MM.1S (cell line): Measurements from ENCODE around the gene ARHGAP1.

Experiments used
- DNase-seq: peaks from one replicate; pipeline ENCODE4 v3.0.0-alpha.2; 2015
- H2AFZ ChIP-seq: fragments of 300-600 bp; sonication (generic); 2 replicates; pipeline ENCODE4 v1.6.0; 2016; ENCODE audit warnings: antibody characterized with exemption, low read length
- H3F3A ChIP-seq: fragments of 300-600 bp; sonication (generic); 2 replicates; pipeline ENCODE4 v1.6.1; 2016; ENCODE audit warnings: mild to moderate bottlenecking, antibody characterized with exemption, low read length, moderate library complexity, mixed read lengths; ENCODE audit not compliant: insufficient read depth
- H3K27ac ChIP-seq: fragments of 300-600 bp; sonication (generic); 2 replicates; pipeline ENCODE4 v1.5.1; 2016; ENCODE audit warnings: mild to moderate bottlenecking, low read length
- H3K27me3 ChIP-seq: fragments of 300-600 bp; sonication (generic); replicated peaks from 2 replicates; pipeline ENCODE4 v1.6.0; 2016; ENCODE audit warnings: low read length; ENCODE audit not compliant: insufficient read depth
- H3K36me3 ChIP-seq: fragments of 300-600 bp; sonication (generic); replicated peaks from 2 replicates; pipeline ENCODE4 v1.6.1; 2016; ENCODE audit warnings: mild to moderate bottlenecking, low read length, mixed read lengths; ENCODE audit not compliant: insufficient read depth
- H3K4me1 ChIP-seq: fragments of 300-600 bp; sonication (generic); 2 replicates; pipeline ENCODE4 v1.6.1; 2016; ENCODE audit warnings: low read length, mixed read lengths
- H3K4me2 ChIP-seq: fragments of 300-600 bp; sonication (generic); 2 replicates; pipeline ENCODE4 v1.6.0; 2016; ENCODE audit warnings: low read depth, low read length
- H3K4me3 ChIP-seq: fragments of 300-600 bp; sonication (generic); 2 replicates; pipeline ENCODE4 v1.5.1; 2016; ENCODE audit warnings: low read length, mixed read lengths
- H3K79me2 ChIP-seq: fragments of 300-600 bp; sonication (generic); 2 replicates; pipeline ENCODE4 v1.6.1; 2016; ENCODE audit warnings: mixed run types, low read length, mixed read lengths
- H3K9ac ChIP-seq: fragments of 300-600 bp; sonication (generic); 2 replicates; pipeline ENCODE4 v1.6.1; 2016; ENCODE audit warnings: low read length, mixed read lengths
- H3K9me2 ChIP-seq: fragments of 300-600 bp; sonication (generic); replicated peaks from 2 replicates; pipeline ENCODE4 v1.6.1; 2016; ENCODE audit warnings: mild to moderate bottlenecking, low read length, mixed read lengths; ENCODE audit not compliant: insufficient read depth
- H3K9me3 ChIP-seq: fragments of 300-600 bp; sonication (generic); replicated peaks from 2 replicates; pipeline ENCODE4 v1.6.1; 2016; ENCODE audit warnings: mild to moderate bottlenecking, low read length, mixed read lengths; ENCODE audit not compliant: insufficient read depth
- H4K20me1 ChIP-seq: fragments of 300-600 bp; sonication (generic); 2 replicates; pipeline ENCODE4 v1.6.1; 2016; ENCODE audit warnings: mild to moderate bottlenecking, low read length, moderate library complexity, mixed read lengths; ENCODE audit not compliant: insufficient read depth
- EZH2 ChIP-seq: fragments of 300-600 bp; sonication (generic); optimal IDR thresholded peaks from 2 replicates; pipeline ENCODE3; 2017; ENCODE audit warnings: low read depth, mild to moderate bottlenecking, antibody characterized with exemption, low read length, mixed read lengths
- EZH2phosphoT487 ChIP-seq: fragments of 300-600 bp; sonication (generic); IDR thresholded peaks from 2 replicates; pipeline ENCODE4 v1.6.1; 2018; ENCODE audit warnings: antibody characterized with exemption, low read length
- TF ChIP-seq, protein P1 (sequence below): fragments of 300-600 bp; sonication (generic); IDR thresholded peaks from 2 replicates; pipeline ENCODE4 v1.5.1; 2016; ENCODE audit warnings: antibody characterized with exemption, low read length, mixed read lengths

The ARHGAP1 gene

GRCh38 chr11:46678741-46679130 is 21.7 kb downstream of the ARHGAP1 start:
- no peak overlapping the region for H3K4me2 ChIP-seq
- no peaks in the 10 kb centered on the region for H3K4me1 ChIP-seq
- no peak overlapping the region for H3K27ac ChIP-seq
- TF ChIP-seq EZH2phosphoT487 (no peak), EZH2 (no peak)
- TF ChIP-seq, protein P1, sequence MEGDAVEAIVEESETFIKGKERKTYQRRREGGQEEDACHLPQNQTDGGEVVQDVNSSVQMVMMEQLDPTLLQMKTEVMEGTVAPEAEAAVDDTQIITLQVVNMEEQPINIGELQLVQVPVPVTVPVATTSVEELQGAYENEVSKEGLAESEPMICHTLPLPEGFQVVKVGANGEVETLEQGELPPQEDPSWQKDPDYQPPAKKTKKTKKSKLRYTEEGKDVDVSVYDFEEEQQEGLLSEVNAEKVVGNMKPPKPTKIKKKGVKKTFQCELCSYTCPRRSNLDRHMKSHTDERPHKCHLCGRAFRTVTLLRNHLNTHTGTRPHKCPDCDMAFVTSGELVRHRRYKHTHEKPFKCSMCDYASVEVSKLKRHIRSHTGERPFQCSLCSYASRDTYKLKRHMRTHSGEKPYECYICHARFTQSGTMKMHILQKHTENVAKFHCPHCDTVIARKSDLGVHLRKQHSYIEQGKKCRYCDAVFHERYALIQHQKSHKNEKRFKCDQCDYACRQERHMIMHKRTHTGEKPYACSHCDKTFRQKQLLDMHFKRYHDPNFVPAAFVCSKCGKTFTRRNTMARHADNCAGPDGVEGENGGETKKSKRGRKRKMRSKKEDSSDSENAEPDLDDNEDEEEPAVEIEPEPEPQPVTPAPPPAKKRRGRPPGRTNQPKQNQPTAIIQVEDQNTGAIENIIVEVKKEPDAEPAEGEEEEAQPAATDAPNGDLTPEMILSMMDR: no peak
- no peak for DNase-seq
- no peaks in the 10 kb centered on the region for H4K20me1 ChIP-seq
- H3K9me2 ChIP-seq: no peaks in the 10 kb centered on the region
- H3K79me2 ChIP-seq: no peaks in the 10 kb centered on the region
- H3K9ac ChIP-seq: no peak overlapping the region
- H2AFZ ChIP-seq: no peak overlapping the region
- H3K27me3 ChIP-seq: no peaks in the 10 kb centered on the region
- no peaks in the 10 kb centered on the region for H3K36me3 ChIP-seq
- no peaks in the 10 kb centered on the region for H3K9me3 ChIP-seq
- H3K4me3 ChIP-seq: no peak overlapping the region
- no peaks in the 10 kb centered on the region; the same call in 1 of the 2 replicates for H3F3A ChIP-seq

DNA sequence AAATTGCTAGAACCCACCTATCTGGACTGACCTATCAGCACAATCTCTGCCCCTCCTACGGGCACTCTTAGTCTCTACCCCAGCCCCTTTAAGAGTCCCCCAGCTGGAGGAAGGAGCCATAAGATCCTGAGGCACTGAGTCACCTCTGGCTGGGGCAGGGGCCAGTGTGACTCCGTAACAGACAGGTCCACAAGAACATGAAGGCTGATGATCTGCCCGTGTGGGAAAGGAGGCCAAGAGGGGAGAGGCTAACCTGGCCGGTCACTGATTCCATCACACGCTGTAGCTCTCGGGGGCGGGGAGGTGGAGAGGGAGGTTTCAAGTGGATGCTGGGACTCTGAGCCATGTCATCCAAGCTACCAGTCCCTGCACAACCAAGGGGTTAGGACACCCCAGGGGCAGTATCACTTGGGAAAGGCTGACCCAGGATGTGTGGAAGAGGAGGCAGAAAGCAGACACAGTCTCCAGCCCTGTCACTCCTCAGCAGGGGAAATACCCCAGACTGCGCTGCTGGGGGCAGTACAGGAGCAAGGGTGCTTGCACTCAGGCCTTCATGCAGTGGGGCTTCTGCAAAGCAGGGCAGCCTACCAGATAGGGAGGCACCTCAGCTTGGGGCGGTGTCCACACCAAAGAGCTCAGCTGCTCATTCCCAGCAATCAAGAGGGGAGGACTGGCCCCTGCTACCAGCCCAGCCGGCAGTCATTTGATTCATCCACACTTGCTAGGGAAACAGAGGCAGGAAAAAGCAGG is 22.3 kb downstream of the ARHGAP1 start:
- Histone ChIP-seq H3K4me1 (no peaks in the 10 kb centered on the region), H2AFZ (no peak overlapping the region), H3F3A (no peaks in the 10 kb centered on the region; the same call in 1 of the 2 replicates), H3K4me2 (no peak overlapping the region), H3K36me3 (no peaks in the 10 kb centered on the region), H3K9me2 (no peaks in the 10 kb centered on the region), H3K9me3 (no peaks in the 10 kb centered on the region), H3K27me3 (no peaks in the 10 kb centered on the region), H3K79me2 (no peaks in the 10 kb centered on the region), H4K20me1 (no peaks in the 10 kb centered on the region), H3K9ac (no peak overlapping the region), H3K4me3 (no peak overlapping the region), H3K27ac (no peak overlapping the region)
- TF ChIP-seq, protein P1: no peak
- TF ChIP-seq EZH2phosphoT487 (no peak), EZH2 (no peak)
- DNase-seq: no peak

DNA sequence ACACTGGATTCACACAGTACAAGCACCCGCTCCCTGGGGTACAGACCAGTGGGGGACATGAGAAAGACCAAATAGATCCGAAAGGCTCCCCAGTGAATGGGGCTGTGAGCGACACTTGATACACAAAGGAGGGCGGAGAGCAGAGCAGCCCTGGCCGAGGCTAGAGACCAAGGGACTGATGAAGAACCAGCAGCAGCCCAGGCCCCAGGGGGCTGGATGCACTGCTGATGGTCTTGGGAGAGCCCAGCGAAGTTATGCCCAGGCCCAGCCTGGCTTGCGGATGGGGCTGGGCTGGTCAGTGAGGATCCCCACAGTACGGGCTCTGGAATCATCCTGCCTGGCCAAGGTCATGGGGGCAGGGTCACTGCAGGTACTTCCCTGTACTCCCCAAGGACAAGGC is 23.2 kb downstream of the ARHGAP1 start:
- H3F3A ChIP-seq: no peaks in the 10 kb centered on the region; the same call in 1 of the 2 replicates
- no peaks in the 10 kb centered on the region for H3K9me3 ChIP-seq
- TF ChIP-seq EZH2phosphoT487 (no peak), EZH2 (no peak)
- TF ChIP-seq, protein P1: no peak
- no peaks in the 10 kb centered on the region for H3K4me1 ChIP-seq
- no peaks in the 10 kb centered on the region for H3K9me2 ChIP-seq
- no peak for DNase-seq
- H3K36me3 ChIP-seq: no peaks in the 10 kb centered on the region
- no peak overlapping the region for H3K27ac ChIP-seq
- no peak overlapping the region for H3K9ac ChIP-seq
- H3K4me2 ChIP-seq: no peak overlapping the region
- no peak overlapping the region for H3K4me3 ChIP-seq
- H4K20me1 ChIP-seq: no peaks in the 10 kb centered on the region
- no peak overlapping the region for H2AFZ ChIP-seq
- no peaks in the 10 kb centered on the region for H3K79me2 ChIP-seq
- H3K27me3 ChIP-seq: no peaks in the 10 kb centered on the region
